ENCODE data around the gene CFD. TPM values are rescaled to one million over a fixed set of nuclear protein-coding genes. Genes with fewer than 3 reads are reported as not detected.

The CFD gene
- total RNA-seq, 1 donor from 2014 or later, result 162 TPM

GRCh38 chr19:899336-900042 lies 40.0 kb downstream of the CFD start:
- peaks cover 6% of the 10 kb centered on the region for H3K4me1 Mint-ChIP-seq (ENCODE audit: unreplicated experiment)
- no peak overlapping the region for H3K27ac Mint-ChIP-seq (ENCODE audit: unreplicated experiment)
- H3K27me3 Mint-ChIP-seq (ENCODE audit: unreplicated experiment), result no peaks in the 10 kb centered on the region
- no peak for DNase-seq (ENCODE audit: extremely low spot score, unreplicated experiment)
- H3K9me3 Mint-ChIP-seq (ENCODE audit: unreplicated experiment), result no peaks in the 10 kb centered on the region
- H3K36me3 Mint-ChIP-seq (ENCODE audit: unreplicated experiment), result peaks cover 13% of the 10 kb centered on the region
- no peak overlapping the region for H3K4me3 Mint-ChIP-seq (ENCODE audit: unreplicated experiment)
- no peak for TF ChIP-seq CTCF (IDR thresholded peaks at IDR 0.05)

GRCh38 chr19:900043-900301 lies 40.5 kb downstream of the CFD start:
- H3K4me1 Mint-ChIP-seq (ENCODE audit: unreplicated experiment), result peaks cover 6% of the 10 kb centered on the region
- no peaks in the 10 kb centered on the region for H3K9me3 Mint-ChIP-seq (ENCODE audit: unreplicated experiment)
- H3K27me3 Mint-ChIP-seq (ENCODE audit: unreplicated experiment), result no peaks in the 10 kb centered on the region
- peaks cover 14% of the 10 kb centered on the region for H3K36me3 Mint-ChIP-seq (ENCODE audit: unreplicated experiment)
- H3K4me3 Mint-ChIP-seq (ENCODE audit: unreplicated experiment), result no peak overlapping the region
- no peak for TF ChIP-seq CTCF (IDR thresholded peaks at IDR 0.05)
- no peak overlapping the region for H3K27ac Mint-ChIP-seq (ENCODE audit: unreplicated experiment)
- DNase-seq (ENCODE audit: extremely low spot score, unreplicated experiment), result no peak

GRCh38 chr19:900302-901111 lies 41.0 kb downstream of the CFD start:
- peaks cover 14% of the 10 kb centered on the region for H3K36me3 Mint-ChIP-seq (ENCODE audit: unreplicated experiment)
- peaks cover 6% of the 10 kb centered on the region for H3K4me1 Mint-ChIP-seq (ENCODE audit: unreplicated experiment)
- no peak for TF ChIP-seq CTCF (IDR thresholded peaks at IDR 0.05)
- H3K9me3 Mint-ChIP-seq (ENCODE audit: unreplicated experiment), result no peaks in the 10 kb centered on the region
- no peaks in the 10 kb centered on the region for H3K27me3 Mint-ChIP-seq (ENCODE audit: unreplicated experiment)
- DNase-seq (ENCODE audit: extremely low spot score, unreplicated experiment), result no peak
- H3K27ac Mint-ChIP-seq (ENCODE audit: unreplicated experiment), result no peak overlapping the region
- H3K4me3 Mint-ChIP-seq (ENCODE audit: unreplicated experiment), result no peak overlapping the region

GRCh38 chr19:901216-902092 lies 42.0 kb downstream of the CFD start:
- no peaks in the 10 kb centered on the region for H3K9me3 Mint-ChIP-seq (ENCODE audit: unreplicated experiment)
- peaks cover 14% of the 10 kb centered on the region for H3K36me3 Mint-ChIP-seq (ENCODE audit: unreplicated experiment)
- H3K27me3 Mint-ChIP-seq (ENCODE audit: unreplicated experiment), result no peaks in the 10 kb centered on the region
- H3K4me3 Mint-ChIP-seq (ENCODE audit: unreplicated experiment), result no peak overlapping the region
- no peak for DNase-seq (ENCODE audit: extremely low spot score, unreplicated experiment)
- H3K4me1 Mint-ChIP-seq (ENCODE audit: unreplicated experiment), result peaks cover 6% of the 10 kb centered on the region
- no peak overlapping the region for H3K27ac Mint-ChIP-seq (ENCODE audit: unreplicated experiment)
- no peak for TF ChIP-seq CTCF (IDR thresholded peaks at IDR 0.05)

GRCh38 chr19:902093-902370 lies 42.6 kb downstream of the CFD start:
- no peak overlapping the region for H3K27ac Mint-ChIP-seq (ENCODE audit: unreplicated experiment)
- TF ChIP-seq CTCF (IDR thresholded peaks at IDR 0.05), result no peak
- H3K9me3 Mint-ChIP-seq (ENCODE audit: unreplicated experiment), result no peaks in the 10 kb centered on the region
- H3K4me3 Mint-ChIP-seq (ENCODE audit: unreplicated experiment), result no peak overlapping the region
- no peak for DNase-seq (ENCODE audit: extremely low spot score, unreplicated experiment)
- H3K36me3 Mint-ChIP-seq (ENCODE audit: unreplicated experiment), result peaks cover 11% of the 10 kb centered on the region
- H3K4me1 Mint-ChIP-seq (ENCODE audit: unreplicated experiment), result peaks cover 6% of the 10 kb centered on the region
- H3K27me3 Mint-ChIP-seq (ENCODE audit: unreplicated experiment), result no peaks in the 10 kb centered on the region

Data from osteocyte (in vitro differentiated cells).